GM21528 (cell line): ENCODE measurements around the gene GAPT.

Experiments used
- ATAC-seq: cut with Tn5 transposase; IDR thresholded peaks from one replicate; pipeline ENCODE4 v1.9.1; 2021; ENCODE audit warnings: mild to moderate bottlenecking, moderate library complexity; ENCODE audit not compliant: unreplicated experiment, low FRiP score

Gene GAPT

DNA sequence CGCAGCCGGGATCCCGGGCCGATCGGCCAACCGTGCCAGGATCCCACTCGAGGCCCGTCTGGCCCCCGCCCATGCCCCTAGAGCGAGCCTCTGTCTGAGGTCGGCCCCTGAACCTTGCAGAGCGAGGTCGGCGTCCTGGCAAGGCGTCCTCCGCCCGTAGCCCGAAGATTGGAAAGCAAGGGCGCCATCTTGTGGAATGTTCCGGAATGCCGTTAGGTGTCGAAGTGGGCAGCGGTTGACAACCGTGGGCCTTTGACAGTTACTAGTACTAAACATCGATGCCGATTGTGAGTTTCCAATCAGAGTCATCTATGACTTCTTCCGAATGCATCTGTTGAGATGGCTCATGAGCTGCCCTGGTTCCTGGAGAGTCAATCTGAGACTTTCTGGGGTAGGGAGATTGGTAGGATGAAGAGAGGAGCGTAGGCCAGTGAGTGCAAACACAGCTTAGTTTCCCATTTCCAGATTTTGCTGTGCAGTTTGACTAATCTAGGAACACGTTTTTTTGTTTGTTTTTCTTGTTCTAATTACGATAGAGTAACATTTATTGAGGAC is 30.4 kb upstream of the GAPT start:
- peak; percentile 83 for ATAC-seq

DNA sequence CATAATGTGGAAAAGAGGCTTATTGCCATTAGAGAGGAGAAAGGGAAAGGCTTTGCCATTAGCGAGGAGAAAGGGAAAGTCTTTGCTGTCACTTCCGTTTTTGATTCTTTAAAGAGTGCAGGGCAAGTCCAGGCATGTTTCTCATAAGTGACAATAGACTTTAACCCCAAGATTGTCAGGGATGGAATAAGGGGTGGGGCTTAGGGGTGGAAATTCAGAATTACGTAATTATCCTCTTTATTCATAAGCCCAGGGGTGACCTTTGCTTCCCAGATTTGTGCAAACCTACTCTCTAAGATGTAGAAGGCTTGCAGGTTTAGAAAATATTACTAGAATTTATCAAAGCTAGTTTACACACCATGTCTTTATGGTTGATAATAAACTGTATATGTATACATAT is 29.1 kb upstream of the GAPT start:
- no peak for ATAC-seq

DNA sequence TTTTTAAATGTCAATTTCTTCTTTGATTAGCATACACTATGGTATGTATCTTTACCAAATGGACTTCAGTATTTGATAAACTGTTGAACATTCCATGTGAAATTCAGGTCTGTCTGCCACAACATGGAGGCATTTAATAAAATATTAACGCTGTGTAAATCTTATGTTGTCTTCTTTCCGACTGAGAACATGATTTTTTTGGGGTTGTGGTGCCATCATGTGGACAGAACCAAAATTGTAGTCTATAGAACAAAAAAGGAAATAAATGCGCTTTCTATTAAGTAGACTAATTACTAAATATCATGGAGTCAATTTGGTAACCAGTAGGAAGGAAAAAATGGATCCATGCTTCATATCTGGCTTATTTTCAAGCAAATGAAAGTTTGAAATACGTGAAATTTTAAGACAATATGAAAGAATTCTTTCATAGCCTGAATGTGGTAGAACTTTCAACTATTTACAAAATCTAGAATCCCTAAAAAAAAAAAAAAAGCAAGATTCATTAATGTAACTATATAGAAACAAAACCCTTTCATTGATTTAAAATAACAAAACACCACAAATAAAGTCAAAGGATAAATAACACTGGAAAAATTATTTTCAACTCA is 28.5 kb upstream of the GAPT start:
- no peak for ATAC-seq

DNA sequence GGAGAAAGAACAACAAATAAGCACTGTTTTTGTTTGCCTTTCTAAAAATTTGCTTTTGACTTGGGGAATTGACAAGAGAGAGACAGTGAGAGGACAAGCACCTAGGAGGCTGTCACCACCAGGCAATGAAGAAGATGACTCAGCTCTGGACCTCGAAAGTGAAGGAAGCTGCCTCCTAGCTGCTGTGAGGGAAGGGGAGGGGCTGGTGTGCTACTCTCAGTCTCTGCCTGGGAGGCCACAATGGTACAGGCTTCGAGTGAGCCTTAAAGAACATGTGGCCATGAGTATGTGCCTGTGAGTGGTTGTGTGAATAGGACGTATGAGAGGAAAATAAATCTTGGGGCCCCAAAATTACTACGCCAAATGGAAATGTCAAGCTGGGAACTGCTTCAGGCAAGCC is 24.3 kb upstream of the GAPT start:
- peak; percentile 99 for ATAC-seq

DNA sequence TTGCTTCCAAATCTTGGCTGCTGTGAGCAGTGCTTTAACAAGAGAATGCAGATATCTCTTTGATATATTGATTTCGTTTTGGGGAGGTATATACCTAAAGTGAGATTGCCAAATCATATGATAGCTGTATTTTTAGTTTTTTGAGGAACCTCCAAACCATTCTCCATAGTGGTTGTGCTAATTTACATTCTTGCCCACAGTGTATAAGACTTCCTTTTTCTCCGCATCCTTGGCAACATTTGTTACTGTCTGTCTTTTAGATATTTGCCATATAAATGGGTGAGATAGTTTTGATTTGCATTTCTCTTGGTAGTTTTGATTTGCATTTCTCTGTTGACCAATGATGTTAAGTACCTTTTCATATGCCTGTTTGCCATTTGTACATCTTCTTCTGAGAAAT is 21.3 kb upstream of the GAPT start:
- ATAC-seq, result no peak

DNA sequence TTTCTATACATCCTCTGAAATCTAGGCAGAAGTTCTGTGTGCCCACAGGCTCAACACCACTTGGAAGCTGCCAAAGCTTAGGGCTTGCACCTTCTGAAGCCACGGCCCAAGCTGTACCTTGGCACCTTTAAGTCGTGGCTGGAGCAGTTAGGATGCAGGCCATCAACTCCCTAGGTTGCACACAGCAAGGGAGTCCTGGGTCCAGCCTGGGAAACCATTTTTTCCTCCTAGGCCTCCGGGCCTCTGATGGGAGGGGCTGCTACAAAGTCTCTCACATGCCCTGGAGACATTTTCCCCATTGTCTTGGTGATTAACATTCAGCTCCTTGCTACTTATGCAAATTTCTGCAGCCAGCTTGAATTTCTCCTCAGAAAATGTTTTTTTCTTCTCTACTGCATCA is 15.8 kb upstream of the GAPT start:
- no peak for ATAC-seq

DNA sequence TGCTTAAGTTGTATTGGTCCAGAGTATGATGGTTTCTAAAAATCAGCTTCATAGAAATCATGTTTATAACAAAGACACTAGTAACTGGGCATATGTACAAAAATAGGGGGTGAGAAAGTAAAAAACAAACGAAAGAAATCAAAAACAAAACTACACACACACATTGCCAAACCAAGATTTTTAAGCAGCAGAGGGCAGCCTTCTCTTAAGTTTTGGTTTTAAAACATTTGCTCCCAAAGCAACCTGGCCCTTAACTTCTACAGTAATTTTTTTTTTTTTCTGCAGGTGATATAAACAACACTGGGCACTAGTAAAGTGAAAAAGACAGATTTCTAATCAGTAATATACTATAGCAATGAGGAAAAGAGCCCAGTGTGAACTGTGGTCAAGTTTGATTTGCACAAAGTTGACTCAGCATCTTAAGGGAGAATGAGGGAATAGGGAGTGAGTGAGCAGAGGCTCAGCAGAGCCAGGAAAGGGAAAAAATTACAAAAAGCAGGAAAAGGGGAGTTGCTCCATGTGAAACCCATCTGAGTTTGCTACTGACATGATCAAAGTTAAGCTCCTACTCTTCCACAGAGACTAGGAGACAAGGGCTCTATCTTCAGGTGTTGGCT is 13.4 kb upstream of the GAPT start:
- no peak for ATAC-seq

DNA sequence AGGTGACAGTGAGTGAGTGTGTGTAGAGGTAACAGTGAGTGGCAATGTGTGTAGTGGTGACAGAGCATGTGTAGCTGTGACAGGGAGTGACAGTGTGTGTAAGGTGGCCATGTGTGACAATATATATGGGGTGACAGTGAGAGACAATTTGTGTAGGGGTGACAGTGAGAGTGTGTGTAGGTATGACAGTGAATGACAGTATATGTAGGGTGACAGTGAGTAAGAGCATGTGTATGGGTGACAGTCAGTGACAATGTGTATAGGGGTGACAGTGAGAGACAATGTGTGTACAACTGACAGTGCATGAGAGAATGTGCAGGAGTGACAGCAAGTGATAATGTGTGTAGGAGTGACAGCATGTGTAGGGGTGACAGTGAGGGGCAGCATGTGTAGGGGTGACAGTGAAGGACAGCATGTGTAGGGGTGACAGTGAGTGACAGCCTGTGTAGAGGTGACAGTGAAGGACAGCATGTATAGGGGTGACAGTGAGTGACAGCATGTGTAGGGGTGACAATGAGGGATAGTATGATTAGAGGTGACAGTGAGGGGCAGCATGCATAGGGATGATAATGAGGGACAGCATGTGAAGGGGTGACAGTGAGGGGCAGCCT is 10.1 kb upstream of the GAPT start:
- no peak for ATAC-seq

DNA sequence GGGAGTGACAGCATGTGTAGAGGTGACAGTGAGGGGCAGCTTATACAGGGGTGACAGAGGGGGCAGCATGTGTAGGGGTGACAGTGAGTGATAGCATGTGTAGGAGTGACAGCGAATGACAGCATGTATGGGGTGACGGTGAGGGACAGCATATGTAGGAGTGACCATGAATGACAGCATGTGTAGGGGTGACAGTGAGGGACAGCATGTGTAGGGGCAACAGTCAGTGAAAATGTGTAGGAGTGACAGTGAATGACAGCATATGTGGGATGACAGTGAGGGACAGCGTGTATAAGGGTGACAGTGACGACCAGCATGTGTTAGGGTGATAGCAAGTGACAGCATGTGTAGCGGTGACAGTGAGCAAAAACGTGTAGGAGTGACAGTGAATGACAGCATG is 9.4 kb upstream of the GAPT start:
- ATAC-seq, result no peak

DNA sequence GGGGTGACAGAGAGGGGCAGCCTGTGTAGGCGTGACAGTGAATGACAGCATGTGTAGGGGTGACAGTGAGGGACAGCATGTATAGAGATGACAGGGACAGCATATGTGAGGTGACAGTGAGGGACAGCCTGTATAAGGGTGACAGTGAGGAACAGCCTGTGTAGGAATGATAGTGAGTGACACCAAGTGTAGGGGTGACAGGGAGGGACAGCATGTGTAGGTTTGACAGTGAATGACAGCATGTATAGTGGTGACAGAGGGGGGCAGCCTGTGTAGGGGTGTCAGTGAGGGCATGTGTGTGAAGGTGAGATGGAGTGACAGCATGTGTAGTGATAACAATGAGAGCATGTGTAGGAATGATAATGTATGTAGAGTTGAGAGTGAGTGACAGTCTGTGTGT is 8.7 kb upstream of the GAPT start:
- ATAC-seq, result no peak

DNA sequence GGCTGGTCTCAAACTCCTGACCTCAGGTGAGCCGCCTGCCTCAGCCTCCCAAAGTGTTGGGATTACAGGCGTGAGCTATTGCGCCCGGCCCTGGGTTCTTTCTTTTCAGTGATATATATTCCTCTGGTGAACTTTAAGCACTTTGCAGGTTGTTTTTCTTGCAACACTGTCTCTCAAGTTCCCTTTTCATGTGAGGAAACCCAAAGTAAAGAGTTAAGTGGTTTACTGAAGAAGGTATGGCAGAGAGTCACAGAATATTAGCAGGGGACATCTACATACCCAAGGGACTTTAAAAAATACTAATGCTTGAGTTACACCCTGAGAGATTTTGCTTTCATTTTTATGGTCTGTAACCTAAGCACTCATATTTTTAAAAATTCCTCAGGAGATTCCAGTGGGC is 6.7 kb upstream of the GAPT start:
- no peak for ATAC-seq

DNA sequence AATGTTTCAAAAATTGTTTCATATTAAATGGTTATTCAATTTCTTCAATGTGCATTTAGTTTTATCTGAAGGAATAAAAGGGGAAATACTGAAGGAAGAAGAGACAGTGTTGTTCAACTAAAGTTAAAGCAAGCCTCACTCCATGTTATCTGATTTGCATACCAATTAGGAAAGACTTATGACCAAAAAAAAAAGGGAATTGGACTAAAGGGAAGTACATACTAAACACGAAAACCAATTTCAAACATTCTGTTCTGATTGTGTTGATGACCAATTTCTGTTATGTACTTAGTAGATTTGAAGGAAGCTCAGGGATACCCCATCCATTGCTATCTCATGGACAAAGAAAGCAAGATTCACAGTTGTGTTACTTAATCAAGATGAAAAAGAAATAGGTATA is 4.9 kb upstream of the GAPT start:
- ATAC-seq, result no peak

DNA sequence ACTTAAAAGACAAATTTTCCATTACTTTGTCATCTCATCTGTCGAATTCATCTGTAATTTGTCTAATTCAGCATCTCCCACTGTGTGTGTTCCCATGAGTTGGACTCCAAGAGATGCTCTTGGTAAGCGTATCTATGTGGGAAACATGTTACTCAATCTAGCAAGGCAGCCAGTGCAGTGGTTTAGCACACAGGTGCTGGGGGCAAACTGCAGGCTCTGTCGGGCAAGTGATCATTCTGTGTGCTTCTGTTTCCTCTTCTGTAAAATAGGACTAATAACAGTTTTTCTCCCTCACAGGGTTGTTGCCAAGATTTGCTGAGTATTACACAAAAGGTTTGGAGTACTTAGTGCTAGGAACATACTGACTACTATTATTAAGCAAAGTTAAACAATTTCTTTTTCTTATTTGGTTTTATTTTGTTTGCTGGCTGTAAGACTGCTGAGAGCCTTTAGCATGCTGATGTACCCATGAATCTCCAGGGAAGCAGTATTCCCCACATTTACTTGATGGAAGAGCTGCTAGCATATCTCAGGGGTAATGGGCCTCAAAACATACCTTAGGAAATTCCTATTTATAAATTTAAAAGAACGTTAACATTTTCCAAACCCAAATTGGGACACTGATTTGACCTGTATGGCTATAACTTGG is 709 bp upstream of the GAPT start:
- ATAC-seq, result peak; percentile 64

DNA sequence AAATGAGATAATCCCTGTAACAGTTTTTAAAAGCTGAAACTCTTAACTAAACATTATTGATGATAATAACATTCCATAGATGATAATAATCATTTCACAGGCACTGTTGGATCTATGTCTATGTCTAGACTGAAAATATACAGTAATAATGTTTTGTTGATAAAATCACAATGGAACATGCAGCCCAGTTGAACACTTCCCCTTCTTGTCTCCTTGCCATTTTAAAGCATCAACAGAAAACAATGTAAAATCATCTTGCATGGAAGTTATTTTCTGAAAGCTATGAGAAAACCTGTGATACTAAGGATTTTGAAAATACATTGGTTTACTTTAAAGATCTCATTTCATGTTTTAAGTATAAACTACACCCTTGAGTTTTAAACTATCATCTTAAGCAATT is 1.9 kb downstream of the GAPT start:
- no peak for ATAC-seq

DNA sequence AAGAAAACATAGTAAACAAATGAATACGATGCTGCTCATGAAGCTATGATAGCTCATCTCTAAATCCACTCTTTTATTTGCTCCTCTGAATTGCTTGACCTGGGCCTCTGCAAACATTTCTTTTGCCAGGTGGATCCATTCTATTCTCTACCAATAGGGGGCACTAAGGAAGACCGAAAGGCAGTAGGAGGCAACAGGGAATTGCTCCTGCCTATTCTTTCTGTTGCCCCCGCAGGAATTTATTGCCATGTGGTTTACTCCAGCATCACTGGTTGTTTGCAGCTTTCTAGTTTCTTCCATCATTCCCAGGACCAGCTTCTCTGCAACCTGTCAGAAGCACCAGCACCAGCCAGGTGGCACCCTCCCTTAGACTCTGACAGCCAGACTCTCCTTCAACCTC is 5.3 kb downstream of the GAPT start:
- ATAC-seq, result no peak

DNA sequence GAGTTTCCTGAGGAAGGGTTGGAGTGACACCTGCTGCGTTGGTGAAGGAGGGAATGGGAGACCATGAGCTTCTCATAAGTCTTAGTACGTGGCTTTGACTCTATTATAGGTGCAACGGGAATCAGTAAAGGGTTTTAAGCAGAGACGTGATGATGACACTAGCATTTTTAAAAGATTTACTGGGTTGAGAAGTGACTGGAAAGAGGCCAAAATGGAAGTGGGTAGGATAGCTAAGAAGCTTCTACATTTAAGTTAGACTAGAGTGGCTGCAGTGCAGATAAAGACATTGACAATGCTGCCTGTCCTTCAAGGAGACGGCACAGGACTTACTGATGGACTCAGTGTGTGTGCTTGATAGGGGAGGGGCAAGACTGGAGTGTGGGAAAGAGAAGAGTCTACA is 6.2 kb downstream of the GAPT start:
- ATAC-seq, result no peak

DNA sequence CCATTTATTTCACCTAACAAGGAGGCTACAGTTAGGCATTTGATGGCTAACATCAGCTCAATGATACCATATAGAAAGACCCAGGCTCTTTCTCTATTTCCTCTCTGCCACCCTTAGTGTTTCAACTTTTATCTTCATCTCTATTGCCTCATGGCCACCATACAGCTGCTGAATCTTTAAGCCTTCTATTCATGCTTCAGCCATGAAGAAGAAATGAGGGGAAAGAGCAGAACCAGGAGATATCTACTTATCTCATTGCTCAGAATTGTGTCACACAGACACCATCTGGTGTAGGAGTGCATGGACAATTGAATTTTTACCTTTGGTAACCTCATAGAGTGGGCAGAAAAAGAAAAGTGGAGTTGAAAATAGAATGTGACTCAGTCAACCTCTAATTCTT is 6.7 kb downstream of the GAPT start:
- no peak for ATAC-seq

DNA sequence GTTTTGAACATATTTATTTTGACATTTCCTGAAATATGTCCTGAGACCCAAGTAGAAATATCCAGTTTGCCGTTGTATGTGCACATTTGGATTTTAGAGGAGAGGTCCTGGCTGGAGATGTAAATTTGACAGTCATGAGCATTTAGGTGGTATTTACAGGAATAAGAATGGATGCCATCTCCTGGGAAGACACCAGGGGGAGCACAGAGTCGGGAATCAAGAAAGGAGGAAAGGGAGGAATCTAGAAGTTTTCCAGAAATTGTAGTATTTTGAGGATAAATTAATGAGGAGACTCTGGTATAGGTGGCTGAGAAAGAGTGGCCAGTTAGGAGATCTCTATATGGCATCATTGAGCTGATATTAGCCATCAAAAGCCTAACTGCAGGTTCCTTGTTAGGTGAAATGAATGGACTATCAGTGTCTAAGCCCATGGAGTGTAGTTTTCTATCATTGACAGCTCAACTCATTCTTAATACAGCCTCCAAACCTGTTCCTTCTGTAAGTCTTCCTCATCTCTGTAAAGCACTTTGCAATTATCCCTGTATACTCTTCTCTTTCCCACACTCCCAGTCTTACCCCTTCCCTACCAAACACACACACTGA is 7.2 kb downstream of the GAPT start:
- ATAC-seq, result no peak

DNA sequence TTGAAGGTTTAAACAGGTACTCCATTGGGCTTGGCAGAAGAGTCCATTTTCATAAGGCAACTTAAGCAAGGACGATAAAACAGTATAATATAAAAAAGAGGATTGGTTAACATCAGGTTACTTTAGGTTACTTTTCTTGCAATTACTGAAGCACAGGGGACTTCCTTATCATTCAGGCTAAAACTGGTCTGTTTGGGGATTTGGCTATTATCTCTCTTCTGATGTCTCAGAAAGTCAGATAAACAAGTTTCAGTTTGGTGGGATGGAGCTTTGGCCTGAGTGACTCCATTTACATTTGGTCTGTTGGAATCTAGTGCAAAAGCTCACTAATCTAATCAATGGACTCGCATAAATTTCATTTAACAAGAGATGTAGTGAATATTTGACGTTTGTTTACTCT is 8.0 kb downstream of the GAPT start:
- ATAC-seq, result no peak

DNA sequence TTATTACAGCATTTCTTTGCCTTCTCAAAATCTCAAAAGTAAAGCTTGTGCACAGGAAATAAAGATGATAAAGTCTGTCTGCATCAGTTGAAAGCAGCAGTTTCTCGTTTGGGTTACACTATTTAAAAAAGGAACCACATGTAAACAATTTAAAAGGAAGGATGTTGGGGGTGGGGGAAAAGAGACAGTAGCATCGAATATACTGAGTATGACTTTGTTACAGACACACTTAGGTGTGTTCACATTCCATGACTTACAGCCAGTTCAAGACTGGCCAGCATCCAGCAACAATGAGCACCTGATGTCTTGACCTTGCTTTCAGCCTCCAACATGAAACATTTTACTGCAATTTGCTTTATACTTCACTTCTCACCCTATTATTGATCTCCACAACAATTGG is 8.7 kb downstream of the GAPT start:
- ATAC-seq, result no peak

DNA sequence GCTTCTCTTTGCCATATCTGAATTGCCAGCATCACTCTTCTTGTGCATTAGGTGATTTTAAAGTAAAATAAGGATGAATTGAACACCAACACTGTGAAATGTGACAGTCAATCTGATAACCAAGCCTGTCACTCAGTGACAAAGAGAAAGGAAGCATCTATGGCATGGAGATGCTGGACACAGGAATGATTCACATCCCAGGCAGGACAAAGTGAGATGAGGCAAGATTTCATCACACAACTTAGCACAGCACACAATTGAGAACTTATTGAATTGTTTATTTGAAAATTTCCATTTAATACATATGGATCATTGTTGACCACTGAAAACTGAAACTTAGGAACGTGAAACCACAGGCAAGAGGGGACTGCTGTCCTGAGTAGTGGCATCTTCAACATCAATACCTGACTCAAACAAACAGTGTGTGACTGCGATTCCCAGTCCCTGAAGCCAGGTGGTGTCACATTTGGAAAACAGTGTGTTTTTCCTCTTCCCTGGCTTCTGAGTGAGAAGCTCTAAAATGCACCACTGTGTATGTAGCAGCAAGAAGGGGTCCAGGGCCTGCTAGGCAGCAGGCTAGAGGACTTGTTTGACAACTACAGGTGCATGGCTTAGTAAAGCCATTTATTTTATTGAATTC is 10.7 kb downstream of the GAPT start:
- ATAC-seq, result no peak
